GM21717 (cell line): ENCODE measurements around the gene PRDX1.
"Not testable (repeated sequence)": the region's sequence is repeated elsewhere in the genome, so short reads cannot be mapped to it uniquely, and the experiment has no call there.

Experiments
- ATAC-seq: cut with Tn5 transposase; IDR thresholded peaks from one replicate; pipeline ENCODE4 v1.9.1; 2021; ENCODE audit warnings: mild to moderate bottlenecking, moderate library complexity; ENCODE audit not compliant: unreplicated experiment

PRDX1 gene

GRCh38 chr1:45470306-45470798, 51.3 kb downstream of the PRDX1 start:
- no peak for ATAC-seq

- ATAC-seq = not testable (repeated sequence)
These were observed 54.3 kb downstream of the PRDX1 start for GRCh38 chr1:45467353-45467752.

- ATAC-seq = no peak
These were observed 56.4 kb downstream of the PRDX1 start for GRCh38 chr1:45465277-45465676.
